Fibroblast of skin of left quadriceps (primary cell): Measurements from ENCODE around the gene HIP1R.

Experiments used
- DNase-seq, 2 experiments: peaks; one replicate each; pipeline ENCODE4 v3.0.0-alpha.2; 2013; ENCODE audit warnings: low read depth in 2 of 2

Gene HIP1R

DNA sequence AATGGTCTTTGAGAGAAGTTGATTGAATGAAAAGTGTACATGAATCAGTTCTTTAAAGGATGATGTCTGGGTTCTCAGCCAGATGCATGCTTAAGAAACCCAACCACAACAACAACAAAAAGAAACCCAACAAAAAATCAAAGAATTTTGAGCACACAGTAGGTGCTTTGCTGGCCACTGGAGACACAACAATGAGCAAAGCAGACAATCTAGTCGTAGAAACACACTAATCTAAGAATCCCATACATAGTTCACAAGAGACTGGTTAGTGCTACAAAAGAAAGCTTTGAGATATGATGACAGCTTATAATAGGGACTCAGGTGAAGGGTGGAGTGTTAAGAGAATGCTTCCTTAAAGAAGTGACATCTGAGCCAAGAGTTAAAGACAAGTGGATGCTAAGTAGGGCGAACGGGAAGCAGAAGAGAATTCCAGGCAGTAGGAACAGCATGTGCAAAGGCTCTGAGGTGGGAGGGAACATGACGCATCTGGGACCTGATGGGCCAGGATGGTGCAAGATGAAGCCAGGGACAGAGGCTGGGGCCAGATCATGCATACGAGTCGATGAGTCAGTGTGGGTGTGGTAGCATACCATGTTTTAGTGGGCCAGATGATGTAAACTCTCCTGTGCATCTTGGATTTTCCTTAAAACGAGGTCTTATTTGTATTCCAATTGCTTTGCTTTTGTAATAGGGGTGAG lies 4.6 kb upstream of the HIP1R start:
- DNase-seq = peak in 1 of 2 experiments; percentile 17

DNA sequence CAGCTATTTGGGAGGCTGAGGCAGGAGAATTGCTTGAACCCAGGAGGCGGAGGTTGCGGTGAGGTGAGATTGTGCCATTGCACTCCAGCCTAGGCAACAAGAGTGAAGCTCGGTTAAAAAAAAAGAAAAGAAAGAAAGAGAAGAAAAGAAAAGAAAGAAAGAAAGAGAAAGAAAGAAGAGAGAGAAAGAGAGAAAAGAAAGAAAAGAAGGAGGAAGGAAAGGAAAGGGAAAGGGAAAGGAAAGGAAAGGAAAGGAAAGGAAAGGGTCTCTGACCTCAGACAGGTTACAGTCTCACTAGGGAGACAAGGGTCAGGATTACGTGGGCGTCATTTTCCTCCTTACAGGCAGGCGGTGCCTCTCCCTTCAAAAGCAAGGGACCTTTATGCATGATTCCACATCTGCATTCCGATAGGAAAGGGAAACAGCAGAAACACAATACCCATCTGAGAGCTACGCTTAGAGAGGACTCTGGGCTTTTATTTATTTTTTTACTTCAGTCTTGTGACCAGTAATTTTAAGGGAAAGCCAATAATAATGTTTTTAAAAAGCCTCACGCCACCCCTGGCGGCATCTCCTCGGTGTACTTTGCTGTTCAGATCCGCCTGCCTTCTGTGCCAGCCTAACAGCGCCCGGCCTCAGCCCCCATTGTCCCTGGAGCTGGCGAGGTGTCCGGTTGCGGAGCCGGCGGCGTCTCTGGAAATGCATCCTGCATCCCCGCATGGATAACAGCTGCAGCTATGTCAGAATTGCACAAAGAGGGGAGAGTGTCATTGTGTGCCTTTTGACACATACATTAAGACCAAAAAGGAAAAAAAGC lies 945 bp upstream of the HIP1R start:
- no peak for DNase-seq

DNA sequence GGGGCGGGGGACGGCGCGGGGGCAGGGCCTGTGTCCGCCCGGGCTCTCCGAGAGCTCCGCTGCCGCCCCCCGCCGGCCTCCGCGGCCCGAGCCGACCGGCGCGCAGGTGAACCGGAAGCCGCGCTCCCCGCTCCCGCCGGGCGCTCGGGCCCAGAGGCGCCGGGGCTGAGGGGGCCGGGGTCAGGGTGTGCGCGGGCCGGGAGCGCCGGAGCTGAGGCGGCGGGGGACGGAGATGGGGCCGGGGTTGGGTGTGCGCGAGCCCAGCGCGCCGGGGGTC lies 431 bp downstream of the HIP1R start:
- no peak for DNase-seq

DNA sequence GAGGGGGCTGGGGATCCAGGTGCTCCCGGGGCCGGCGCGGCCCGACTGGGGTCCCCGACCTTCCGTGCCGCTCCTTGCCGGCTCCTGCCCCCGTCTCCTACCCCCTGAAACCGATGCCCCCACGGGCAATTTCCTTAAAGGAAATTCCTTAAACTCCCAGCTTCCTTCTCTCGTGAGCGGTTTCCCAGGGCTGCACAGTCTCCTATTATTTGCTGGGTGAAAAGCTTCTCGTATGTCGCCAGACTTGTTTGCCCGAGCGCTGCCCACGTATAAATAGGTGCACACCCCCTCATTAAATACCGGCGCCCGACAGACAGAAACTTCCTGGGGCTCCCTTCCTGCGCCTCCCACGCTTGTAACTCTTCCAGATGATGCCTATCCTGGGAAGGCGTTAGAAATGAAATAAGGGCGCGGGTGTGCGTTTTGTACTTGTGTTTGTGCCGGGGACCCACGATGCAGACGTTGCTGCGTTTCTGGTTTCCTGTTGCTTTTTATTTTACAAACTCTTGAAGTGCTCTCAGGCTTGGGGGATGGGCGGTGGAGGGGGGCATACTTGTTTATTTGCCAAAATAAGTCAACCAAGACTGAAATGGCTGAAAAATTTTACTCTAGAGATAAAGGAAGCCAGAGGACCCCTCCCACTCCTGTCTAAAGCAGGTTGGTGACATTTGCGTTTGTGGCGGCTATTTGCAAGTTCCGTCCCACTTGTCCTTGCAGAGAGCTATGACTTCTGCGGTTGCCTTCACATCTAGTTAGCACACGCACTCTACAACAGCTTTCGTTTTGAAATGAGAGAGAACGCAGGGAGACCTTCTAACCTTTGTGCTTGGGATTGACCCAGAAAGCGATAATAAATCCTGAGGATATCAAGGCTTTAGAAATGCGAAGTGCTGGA lies 1.0 kb downstream of the HIP1R start:
- DNase-seq = no peak

DNA sequence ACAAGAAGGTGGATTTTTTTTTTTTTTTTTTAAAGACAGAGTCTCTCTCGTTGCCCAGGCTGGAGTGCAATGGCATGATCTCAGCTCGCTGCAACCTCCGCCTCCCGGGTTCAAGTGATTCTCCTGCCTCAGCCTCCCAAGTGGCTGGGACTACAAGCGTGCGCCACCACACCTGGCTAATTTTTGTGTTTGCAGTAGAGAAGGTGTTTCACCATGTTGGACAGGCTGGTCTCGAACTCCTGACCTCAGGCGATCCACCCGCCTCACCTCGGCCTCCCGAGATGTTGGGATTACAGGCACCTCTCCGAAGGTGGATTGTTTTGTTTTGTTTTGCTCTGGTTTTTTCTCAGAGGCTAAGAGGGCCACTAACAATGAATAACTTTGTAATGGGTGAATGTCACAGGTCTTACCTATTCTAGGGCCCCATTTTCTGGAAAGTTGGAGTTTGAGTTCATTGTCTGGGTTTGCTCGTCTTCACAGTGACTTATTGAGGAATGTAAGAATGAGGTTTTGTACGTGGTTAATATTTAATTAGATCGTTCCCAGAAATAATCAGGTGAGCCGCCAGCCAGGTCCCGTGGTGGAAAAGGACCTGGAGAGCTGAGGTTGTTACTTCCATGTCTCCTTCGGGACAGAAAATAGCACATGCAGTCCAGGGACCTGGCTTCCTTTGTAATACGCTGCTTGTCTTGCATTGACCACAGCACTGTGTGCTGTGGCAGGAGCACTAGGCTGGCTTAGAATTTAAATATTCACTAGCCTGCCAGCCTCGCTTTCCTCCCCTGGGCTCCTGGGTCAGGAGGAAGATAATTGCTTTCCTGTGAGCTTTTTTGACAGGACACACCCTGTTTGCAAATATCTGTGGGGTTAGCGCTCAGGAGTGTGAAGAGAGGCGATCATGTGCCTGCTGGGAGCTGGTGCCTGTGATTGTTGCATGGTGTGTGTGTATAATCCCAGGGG lies 2.3 kb downstream of the HIP1R start:
- DNase-seq = no peak

GRCh38 chr12:122838841-122839240 lies 3.6 kb downstream of the HIP1R start:
- DNase-seq = no peak

DNA sequence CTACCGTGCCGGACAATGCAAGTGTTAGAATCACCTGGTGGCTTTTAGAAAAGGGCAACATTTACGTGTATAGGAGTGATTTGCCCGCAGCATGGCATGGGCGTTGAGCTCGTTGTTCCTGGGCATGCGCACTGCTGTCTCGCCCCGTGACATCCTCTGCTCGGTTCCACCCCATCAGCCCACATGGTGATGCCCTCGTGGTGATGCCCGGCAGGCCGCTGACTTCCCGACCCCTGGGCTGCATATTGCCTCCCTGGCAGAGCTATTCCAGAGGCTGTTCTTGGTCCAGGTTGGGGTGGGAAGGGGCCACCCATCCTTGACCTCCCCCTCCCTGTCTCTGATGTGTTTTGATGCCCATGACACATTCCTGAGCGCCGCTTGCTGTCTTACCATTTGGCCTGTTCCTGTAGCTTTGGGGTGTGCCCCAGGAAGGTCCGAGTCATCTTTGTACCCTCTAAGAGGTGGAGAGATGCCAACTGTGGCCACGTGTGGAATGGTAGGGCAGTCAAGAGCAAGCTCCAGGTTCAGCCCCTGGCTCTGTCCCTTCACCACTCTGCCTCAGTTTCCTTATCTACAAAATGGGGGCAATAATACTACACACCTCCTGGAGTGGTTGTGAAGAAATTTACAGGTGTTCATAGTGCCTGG lies 4.8 kb downstream of the HIP1R start:
- DNase-seq = no peak

GRCh38 chr12:122840580-122841513 lies 5.6 kb downstream of the HIP1R start:
- no peak for DNase-seq

GRCh38 chr12:122841544-122842321 lies 6.5 kb downstream of the HIP1R start:
- no peak for DNase-seq

DNA sequence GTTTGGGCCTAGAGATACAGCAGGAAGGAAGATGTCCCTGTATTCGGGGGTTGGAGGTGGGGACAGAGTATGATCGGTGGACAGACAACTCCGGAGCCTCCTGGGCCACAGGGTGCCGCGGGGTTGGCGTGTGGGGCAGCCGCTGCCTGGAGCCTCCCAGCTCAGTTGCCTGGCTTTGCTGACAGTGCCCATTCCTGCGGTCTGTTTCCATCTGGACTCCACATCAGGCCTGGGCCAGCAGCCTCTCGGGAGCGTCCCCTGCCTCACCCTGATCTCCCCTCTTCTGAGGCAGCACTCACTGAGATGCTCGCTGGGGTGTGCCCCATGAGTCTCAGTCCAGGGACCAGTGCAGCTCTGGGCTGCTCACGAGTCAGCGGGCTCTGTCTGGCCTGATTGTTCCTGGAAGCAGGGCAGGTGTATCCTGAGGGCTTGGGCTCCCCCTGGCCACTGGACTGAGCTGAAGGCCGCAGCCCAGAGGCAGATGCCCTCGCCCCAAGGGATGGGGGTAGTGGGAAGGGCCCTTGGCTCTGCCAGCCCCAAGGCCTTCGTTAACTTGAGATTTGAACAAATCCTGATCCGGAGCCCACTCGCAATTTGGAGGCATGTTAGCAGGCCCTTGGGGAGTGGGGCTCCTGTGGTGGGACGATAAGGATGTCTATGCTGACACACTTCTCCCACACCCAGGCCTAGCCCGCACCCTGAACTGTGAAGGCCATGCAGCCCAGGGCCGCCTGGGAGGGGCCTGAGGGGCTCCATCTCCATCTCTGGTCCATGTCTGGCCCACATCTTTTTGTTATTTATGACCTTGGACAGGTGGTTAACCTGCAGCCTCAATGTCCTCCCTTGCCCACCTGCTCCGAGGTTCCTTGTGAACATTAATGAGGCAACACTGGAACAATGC lies 7.5 kb downstream of the HIP1R start:
- DNase-seq = no peak

GRCh38 chr12:122843455-122843854 lies 8.2 kb downstream of the HIP1R start:
- DNase-seq = no peak

DNA sequence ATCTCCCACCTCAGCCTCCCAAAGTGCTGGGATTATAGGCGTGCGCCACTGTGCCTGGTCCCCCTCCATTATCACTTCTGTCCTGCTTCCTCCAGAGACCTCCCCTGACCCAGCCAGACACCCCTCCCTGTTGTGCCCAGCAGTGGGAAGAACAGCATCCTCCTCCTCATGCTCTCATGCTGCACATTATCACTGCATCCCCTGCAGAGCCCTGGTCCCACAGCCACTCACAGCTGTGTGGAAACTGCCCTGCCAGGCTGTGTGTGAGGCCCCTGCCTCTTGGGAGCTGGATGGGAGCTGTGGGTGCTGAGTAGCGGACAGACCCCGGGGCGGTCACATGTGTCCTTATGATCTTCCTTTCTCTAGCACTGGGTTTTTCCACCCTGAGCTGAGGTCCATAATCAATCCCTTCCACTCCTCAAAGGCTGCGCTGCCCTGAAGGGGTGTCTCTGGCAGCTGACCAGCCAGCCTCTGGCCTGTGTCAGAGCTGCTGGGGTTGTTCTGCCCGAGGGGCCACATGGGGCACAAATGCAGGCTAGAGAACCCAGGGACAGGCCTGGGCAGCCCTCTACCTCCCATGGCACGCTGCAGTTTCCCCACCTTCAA lies 9.2 kb downstream of the HIP1R start:
- DNase-seq = no peak

DNA sequence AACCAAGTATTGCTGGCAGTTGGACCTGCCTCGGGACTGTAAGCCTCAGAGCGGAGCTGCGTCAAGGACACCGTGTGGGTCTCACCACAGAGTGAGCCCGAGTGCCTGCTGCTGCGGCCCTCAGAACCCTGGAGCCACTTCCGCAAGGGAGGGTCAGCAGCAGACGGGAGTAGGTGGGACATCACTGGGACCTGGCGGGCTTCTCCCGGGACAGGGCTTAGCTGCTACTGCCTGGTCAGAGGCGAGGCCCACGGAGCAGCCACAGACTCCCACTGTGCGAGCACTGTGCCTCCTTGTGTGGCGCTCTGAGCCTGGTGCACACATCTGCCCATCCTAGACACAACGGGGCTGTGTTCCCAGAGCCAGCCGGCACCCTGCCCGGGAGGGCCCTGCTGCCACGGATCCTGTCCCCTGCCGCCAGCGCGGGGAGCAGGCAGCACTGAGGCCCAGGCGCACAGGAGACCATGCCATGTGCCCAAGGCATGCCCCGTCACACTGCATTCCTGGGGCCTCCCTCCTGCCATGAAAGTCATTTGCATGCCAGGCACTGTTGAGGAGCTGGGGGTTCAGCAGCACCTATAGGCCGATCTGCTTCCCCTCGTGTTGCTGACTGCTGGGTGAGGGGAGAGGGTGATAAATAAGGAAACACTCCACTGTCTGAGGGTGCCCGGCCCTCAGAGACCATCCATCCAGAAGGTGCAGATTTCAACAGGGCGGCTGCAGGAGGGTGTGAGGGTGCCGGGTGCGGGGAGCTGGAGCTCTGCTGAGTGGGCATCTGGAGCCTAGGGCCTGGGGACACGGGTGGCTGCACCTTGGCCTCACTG lies 10.0 kb downstream of the HIP1R start:
- DNase-seq = no peak

DNA sequence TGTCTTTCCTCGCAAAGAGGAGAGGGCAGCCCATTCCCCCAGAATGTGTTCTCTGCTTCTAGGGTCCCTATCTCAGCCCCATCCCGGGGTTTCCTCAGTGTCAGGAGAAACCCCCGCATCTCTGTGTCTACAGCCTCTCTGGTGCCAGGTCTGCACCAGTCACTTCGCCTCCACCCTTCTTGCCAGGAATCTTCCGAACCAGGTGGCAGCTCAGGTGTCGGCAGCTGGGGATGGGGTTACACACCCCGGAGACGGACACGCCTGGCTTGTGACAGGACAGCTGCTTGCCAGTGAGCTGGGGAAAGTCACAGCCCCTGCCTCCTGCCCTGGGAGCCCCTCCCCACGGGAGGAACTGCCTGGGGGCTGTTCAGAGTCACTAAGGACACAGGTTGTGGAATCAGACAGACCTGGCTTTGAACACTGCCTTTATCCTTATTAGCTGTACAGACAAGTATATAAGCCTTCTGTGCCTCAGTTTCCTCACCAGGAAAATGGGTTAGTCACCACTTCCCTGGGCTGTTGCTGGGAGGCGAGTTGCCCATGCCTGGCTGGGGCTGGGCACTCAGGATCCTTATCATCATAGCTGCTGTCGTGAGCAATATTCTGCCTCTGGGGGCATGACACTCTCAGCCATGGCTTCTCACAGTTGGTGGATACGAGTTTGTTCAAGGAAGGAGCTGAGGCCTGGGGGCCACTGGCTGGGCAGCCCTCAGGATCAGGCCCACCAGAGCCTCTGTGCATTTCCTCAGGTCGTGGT lies 10.8 kb downstream of the HIP1R start:
- no peak for DNase-seq

GRCh38 chr12:122846622-122847515 lies 11.6 kb downstream of the HIP1R start:
- no peak for DNase-seq
